DND-41 (cell line): ENCODE results near the gene RNF212.

Source experiments
- ATAC-seq: fragments of 200-7000 bp; cut with Tn5 transposase; 3 replicates; pipeline ENCODE4 v1.9.1; 2021; ENCODE audit warnings: low read depth; ENCODE audit not compliant: insufficient read depth
- DNase-seq: peaks from one replicate; pipeline ENCODE4 v3.0.0-alpha.2; 2020
- H2AFZ ChIP-seq: 2 replicates; pipeline ENCODE4 v1.6.0; 2012; ENCODE audit warnings: low read depth, low read length
- H3K27ac ChIP-seq: 2 replicates; pipeline ENCODE4 v1.5.1; 2012; ENCODE audit warnings: low read length, inconsistent platforms
- H3K27me3 ChIP-seq: fragments of 200-600 bp; sonication (generic); 2 replicates; pipeline ENCODE4 v1.6.0; 2012; ENCODE audit warnings: low read length, mild to moderate bottlenecking, inconsistent platforms; ENCODE audit not compliant: insufficient read depth, poor library complexity
- H3K36me3 ChIP-seq: 2 replicates; pipeline ENCODE4 v1.5.1; 2012; ENCODE audit warnings: low read length, inconsistent platforms; ENCODE audit not compliant: insufficient read depth
- H3K4me1 ChIP-seq: 2 replicates; pipeline ENCODE4 v1.5.1; 2012; ENCODE audit warnings: mild to moderate bottlenecking, low read length; ENCODE audit not compliant: insufficient read depth
- H3K4me2 ChIP-seq: 2 replicates; pipeline ENCODE4 v1.6.0; 2012; ENCODE audit warnings: mild to moderate bottlenecking, moderate library complexity, low read length, inconsistent platforms; ENCODE audit not compliant: insufficient read depth
- H3K4me3 ChIP-seq, 2 experiments: fragments of 200-600 bp in 1 of 2; shearing (Covaris generic) in 1 of 2; 2 replicates each; pipeline ENCODE4 v1.5.1; 2012 to 2016; ENCODE audit warnings: inconsistent platforms in 2 of 2, low read length in 2 of 2, mild to moderate bottlenecking in 2 of 2, low read depth in 1 of 2, moderate library complexity in 1 of 2
- H3K79me2 ChIP-seq: 2 replicates; pipeline ENCODE4 v1.6.0; 2012; ENCODE audit warnings: low read length, inconsistent platforms; ENCODE audit not compliant: insufficient read depth
- H3K9ac ChIP-seq: 2 replicates; pipeline ENCODE4 v1.6.0; 2012; ENCODE audit warnings: low read depth, mild to moderate bottlenecking, inconsistent platforms, low read length, moderate library complexity
- H3K9me3 ChIP-seq: 2 replicates; pipeline ENCODE4 v1.5.1; 2012; ENCODE audit warnings: low read length, moderate library complexity, mild to moderate bottlenecking, inconsistent platforms; ENCODE audit not compliant: insufficient read depth, severe bottlenecking
- H4K20me1 ChIP-seq: 2 replicates; pipeline ENCODE4 v1.6.0; 2012; ENCODE audit warnings: low read length; ENCODE audit not compliant: insufficient read depth
- CTCF ChIP-seq: IDR thresholded peaks from 2 replicates; pipeline ENCODE4 v1.5.1; 2012; ENCODE audit warnings: borderline replicate concordance, low read length, moderate library complexity, mild to moderate bottlenecking; ENCODE audit not compliant: poor library complexity, severe bottlenecking; ENCODE audit errors: extremely low read depth
- EZH2 ChIP-seq: IDR thresholded peaks from 3 replicates; pipeline ENCODE4 v1.6.1; 2012; ENCODE audit warnings: borderline replicate concordance, low read depth, mild to moderate bottlenecking, moderate library complexity, low read length, inconsistent platforms; ENCODE audit not compliant: severe bottlenecking

The RNF212 gene

GRCh38 chr4:1093391-1094335, 19.7 kb downstream of the RNF212 start:
- Histone ChIP-seq H2AFZ (no peak overlapping the region), H3K79me2 (no peaks in the 10 kb centered on the region), H3K36me3 (no peaks in the 10 kb centered on the region), H3K27ac (no peak overlapping the region), H3K4me1 (no peaks in the 10 kb centered on the region), H3K9me3 (peaks cover under 1% of the 10 kb centered on the region), H4K20me1 (no peaks in the 10 kb centered on the region), H3K4me2 (no peak overlapping the region), H3K27me3 (no peaks in the 10 kb centered on the region), H3K9ac (no peak overlapping the region), H3K4me3 (no peak overlapping the region)
- ATAC-seq (no peak), DNase-seq (no peak)
- TF ChIP-seq CTCF: no peak
- TF ChIP-seq EZH2: no peak

GRCh38 chr4:1092983-1093361, 20.4 kb downstream of the RNF212 start:
- H3K4me3 ChIP-seq: no peak overlapping the region
- TF ChIP-seq CTCF: no peak
- no peak for TF ChIP-seq EZH2
- no peak overlapping the region for H3K9ac ChIP-seq
- no peaks in the 10 kb centered on the region for H3K79me2 ChIP-seq
- no peak overlapping the region for H3K27ac ChIP-seq
- no peak overlapping the region for H2AFZ ChIP-seq
- peaks cover 7% of the 10 kb centered on the region for H3K9me3 ChIP-seq
- H3K36me3 ChIP-seq: no peaks in the 10 kb centered on the region
- no peaks in the 10 kb centered on the region for H3K4me1 ChIP-seq
- no peaks in the 10 kb centered on the region for H3K27me3 ChIP-seq
- H3K4me2 ChIP-seq: no peak overlapping the region
- DNase-seq (no peak), ATAC-seq (no peak)
- no peaks in the 10 kb centered on the region for H4K20me1 ChIP-seq

GRCh38 chr4:1092026-1092982, 21.1 kb downstream of the RNF212 start:
- DNase-seq: no peak
- ATAC-seq: no peak
- TF ChIP-seq CTCF: peak; percentile 26
- no peak for TF ChIP-seq EZH2

More at GRCh38 chr4:1092026-1092982, 21.1 kb downstream of the RNF212 start:
- Histone ChIP-seq H3K9ac (no peak overlapping the region), H3K79me2 (no peaks in the 10 kb centered on the region), H3K27me3 (no peaks in the 10 kb centered on the region), H3K27ac (no peak overlapping the region), H3K4me1 (no peaks in the 10 kb centered on the region), H3K36me3 (no peaks in the 10 kb centered on the region), H3K4me3 (no peak overlapping the region), H2AFZ (no peak overlapping the region), H3K9me3 (peaks cover 7% of the 10 kb centered on the region), H4K20me1 (no peaks in the 10 kb centered on the region), H3K4me2 (no peak overlapping the region)
